Fibroblast of mammary gland (primary cell): ENCODE results near the gene SNTG2.

Experiments
- DNase-seq: peaks from one replicate; pipeline ENCODE4 v3.0.0-alpha.2; 2010; ENCODE audit warnings: low read depth
- H3K4me3 ChIP-seq: 2 replicates; pipeline ENCODE4 v1.5.1; 2011; ENCODE audit warnings: low read depth, mild to moderate bottlenecking, low read length, moderate library complexity; ENCODE audit not compliant: control insufficient read depth
- TF ChIP-seq, protein P1 (sequence below): conservative IDR thresholded peaks from 2 replicates; pipeline ENCODE4 v1.5.1; 2011; ENCODE audit warnings: low read depth, low read length, inconsistent platforms; ENCODE audit not compliant: control insufficient read depth, insufficient read depth

The SNTG2 gene

DNA sequence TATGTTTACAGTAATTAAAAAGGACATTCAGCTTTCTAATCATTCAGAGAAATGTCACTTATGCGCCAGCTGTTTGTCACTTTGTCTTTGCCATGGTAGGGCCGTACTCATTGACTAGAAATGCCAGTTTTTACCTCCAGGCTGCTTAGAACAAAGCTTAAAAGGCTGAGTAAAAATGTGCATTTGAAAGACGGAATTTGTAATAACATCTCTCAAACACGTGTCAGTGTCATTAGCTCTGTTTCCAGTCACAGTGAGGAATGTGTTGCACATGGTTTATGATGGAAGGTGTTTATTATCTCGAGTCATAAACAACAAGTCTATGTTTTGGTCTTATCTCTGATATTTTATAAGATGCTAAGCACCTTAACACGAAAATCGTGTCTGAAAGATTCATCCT lies 118.2 kb downstream of the SNTG2 start:
- TF ChIP-seq, protein P1, sequence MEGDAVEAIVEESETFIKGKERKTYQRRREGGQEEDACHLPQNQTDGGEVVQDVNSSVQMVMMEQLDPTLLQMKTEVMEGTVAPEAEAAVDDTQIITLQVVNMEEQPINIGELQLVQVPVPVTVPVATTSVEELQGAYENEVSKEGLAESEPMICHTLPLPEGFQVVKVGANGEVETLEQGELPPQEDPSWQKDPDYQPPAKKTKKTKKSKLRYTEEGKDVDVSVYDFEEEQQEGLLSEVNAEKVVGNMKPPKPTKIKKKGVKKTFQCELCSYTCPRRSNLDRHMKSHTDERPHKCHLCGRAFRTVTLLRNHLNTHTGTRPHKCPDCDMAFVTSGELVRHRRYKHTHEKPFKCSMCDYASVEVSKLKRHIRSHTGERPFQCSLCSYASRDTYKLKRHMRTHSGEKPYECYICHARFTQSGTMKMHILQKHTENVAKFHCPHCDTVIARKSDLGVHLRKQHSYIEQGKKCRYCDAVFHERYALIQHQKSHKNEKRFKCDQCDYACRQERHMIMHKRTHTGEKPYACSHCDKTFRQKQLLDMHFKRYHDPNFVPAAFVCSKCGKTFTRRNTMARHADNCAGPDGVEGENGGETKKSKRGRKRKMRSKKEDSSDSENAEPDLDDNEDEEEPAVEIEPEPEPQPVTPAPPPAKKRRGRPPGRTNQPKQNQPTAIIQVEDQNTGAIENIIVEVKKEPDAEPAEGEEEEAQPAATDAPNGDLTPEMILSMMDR: no peak
- H3K4me3 ChIP-seq: no peak overlapping the region
- DNase-seq: no peak

DNA sequence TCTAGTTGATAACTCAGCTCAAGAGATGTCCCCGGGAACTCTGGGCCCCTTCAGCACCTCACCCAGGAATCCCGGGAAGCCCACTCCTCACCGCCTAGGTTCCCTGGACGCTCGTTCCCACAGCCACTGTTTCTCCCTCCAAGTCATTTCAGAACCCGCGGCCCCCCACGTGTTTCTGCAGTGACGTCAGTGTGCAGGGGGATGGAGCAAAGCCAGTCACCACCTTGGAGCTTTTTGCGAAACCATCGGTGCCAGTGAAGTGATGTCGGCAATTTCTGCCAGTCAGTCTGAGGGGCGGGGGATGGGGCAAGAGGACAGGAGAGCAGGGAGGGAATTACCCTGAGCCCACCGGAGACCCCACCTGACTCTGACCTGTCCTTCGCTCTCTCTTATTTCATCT lies 119.2 kb downstream of the SNTG2 start:
- TF ChIP-seq, protein P1: no peak
- DNase-seq: no peak
- no peak overlapping the region for H3K4me3 ChIP-seq

DNA sequence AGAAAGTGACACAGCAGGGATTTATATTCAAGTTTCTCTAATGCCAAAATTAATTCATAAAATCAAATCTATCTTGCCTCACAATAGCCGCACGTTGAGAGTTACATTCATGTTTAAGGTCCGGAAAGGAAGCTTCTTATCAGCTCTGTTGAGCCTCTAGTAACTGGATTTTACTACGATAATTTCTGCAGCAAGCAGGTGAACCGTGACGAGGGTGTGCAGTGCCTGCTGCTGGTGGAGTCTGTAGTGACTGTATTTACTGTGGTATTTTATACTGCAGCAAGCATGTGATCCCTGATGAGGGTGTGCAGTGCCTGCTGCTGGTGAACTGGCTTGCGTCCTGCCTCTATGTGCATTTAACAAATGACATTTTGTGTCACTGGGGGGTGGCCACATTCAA lies 120.0 kb downstream of the SNTG2 start:
- TF ChIP-seq, protein P1: no peak
- no peak overlapping the region for H3K4me3 ChIP-seq
- DNase-seq: no peak

DNA sequence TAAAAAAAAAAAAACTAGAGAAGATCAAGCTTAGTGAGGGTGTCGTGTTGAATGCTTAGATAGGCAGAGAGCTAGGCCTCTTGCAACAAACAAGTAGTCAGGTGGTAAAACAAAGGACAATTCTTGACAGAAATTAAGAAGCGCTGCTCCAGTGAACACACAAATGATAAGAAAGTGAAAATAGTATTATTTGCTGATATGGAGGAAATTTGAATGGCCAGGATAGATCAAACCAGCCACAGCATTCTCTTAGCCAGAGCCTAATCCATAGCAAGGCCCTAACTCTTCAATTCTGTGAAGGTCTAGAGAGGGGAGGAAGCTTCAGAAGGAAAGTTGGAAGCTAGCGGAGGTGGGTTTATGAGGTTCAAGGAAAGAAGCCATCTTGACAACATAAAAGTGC lies 121.0 kb downstream of the SNTG2 start:
- DNase-seq: no peak
- TF ChIP-seq, protein P1: no peak
- no peak overlapping the region for H3K4me3 ChIP-seq

DNA sequence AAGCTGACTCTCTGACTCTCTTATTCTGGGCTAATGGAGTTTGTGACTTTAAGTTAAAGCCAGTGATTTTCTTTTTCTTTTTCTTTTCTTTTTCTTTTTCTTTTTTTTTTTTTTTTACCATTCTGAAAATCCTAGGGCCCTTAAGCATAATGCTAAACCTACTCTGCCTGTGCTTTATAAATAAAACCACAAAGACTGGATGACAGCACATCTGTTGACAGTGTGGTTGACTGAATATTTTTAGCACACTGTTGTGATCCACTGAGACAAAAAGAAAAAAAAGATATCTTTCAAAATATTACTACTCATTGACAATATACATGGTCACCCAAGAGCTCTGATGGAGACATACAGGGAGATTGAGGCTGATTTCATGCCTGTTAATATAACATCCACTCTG lies 121.6 kb downstream of the SNTG2 start:
- no peak overlapping the region for H3K4me3 ChIP-seq
- no peak for DNase-seq
- TF ChIP-seq, protein P1: no peak

DNA sequence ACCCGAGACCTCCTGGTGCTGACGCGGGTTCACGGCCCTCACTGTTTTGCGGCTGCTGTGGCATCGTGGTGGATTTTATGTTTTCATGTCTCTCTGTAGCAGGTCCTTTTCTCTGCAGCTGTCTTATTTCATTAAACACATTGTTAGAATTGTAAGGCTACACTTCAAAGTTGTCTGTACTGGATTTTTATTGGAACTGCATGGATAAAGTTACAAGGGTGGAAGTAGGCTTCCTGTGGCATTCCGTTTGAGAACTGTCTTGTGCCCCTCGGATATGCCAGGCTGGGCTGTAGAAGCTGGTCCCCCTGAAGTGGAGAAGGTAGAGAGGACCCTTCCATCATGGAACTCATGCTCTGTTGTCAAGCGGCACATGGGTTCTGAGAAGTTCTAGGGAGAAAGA lies 127.3 kb downstream of the SNTG2 start:
- no peak for DNase-seq
- TF ChIP-seq, protein P1: no peak
- no peak overlapping the region for H3K4me3 ChIP-seq

DNA sequence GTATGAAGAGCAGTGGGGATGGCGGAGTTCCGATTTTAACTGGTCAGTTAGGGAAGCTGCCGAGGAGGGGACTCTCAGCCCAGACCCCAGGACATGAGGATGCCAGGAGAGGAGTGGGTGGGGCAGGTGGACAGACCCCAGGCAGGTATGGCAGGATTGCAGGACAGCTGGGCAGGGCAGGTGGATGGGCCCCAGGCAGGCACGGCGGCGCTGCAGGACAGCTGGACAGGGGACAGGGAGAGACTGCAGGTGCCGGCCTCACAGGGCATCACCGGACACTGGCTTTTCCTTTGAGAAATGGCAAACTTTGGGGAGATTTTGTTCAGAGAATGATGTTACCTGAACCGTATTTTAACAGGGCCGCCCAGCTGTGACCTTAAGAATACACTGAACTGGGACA lies 127.7 kb downstream of the SNTG2 start:
- H3K4me3 ChIP-seq: no peak overlapping the region
- no peak for DNase-seq
- TF ChIP-seq, protein P1: no peak
